PC-9 (cell line): ENCODE results near the gene MPZL1. TPM values are rescaled to one million over a fixed set of nuclear protein-coding genes. Genes with fewer than 3 reads are reported as not detected.
"Not testable (repeated sequence)": the region's sequence is repeated elsewhere in the genome, so short reads cannot be mapped to it uniquely, and the experiment has no call there.

Experiments
- BruUV-seq: library from RNA; stranded (reverse); fragments of 400-500 nt; replicated peaks from 2 replicates; lab custom pipeline; 2021; lab: Mats Ljungman, UMichigan
- CTCF ChIA-PET: fragments of 300-600 bp; sonication (Branson Sonifier 250); formaldehyde crosslinking; loops from one replicate; lab custom pipeline; 2022; ENCODE audit warnings: antibody characterized with exemption; lab: Charles Lee
- POLR2A ChIA-PET: fragments of 300-600 bp; sonication (Branson Sonifier 250); formaldehyde crosslinking; loops from one replicate; lab custom pipeline; 2022; ENCODE audit warnings: antibody characterized with exemption; ENCODE audit not compliant: unreplicated experiment; lab: Charles Lee
- DNase-seq, 2 experiments: peaks; one replicate each; pipeline versions ENCODE4 v3.0.0 to v3.0.0-alpha.2; 2015 to 2022; ENCODE audit warnings: mixed read lengths in 1 of 2
- H2AFZ ChIP-seq: fragments of 200-600 bp; sonication (generic); 2 replicates; pipeline ENCODE4 v1.8.1; 2017; ENCODE audit warnings: antibody characterized with exemption
- H3F3A ChIP-seq: fragments of 200-600 bp; sonication (generic); 2 replicates; pipeline ENCODE4 v1.8.1; 2017; ENCODE audit warnings: antibody characterized with exemption, mild to moderate bottlenecking, low read depth; ENCODE audit not compliant: insufficient read depth
- H3K27ac ChIP-seq: fragments of 200-600 bp; sonication (generic); 2 replicates; pipeline ENCODE4 v1.6.1; 2016; ENCODE audit warnings: mixed run types
- H3K27me3 ChIP-seq: fragments of 200-600 bp; sonication (generic); 2 replicates; pipeline ENCODE4 v1.6.1; 2016; ENCODE audit warnings: low read depth, mixed run types; ENCODE audit not compliant: insufficient read depth
- H3K36me3 ChIP-seq: fragments of 200-600 bp; sonication (generic); 2 replicates; pipeline ENCODE4 v1.6.1; 2016; ENCODE audit warnings: low read depth, mixed run types
- H3K4me1 ChIP-seq: fragments of 200-600 bp; sonication (generic); replicated peaks from 2 replicates; pipeline ENCODE4 v1.6.1; 2016; ENCODE audit warnings: mixed run types; ENCODE audit not compliant: insufficient read depth
- H3K4me2 ChIP-seq: fragments of 200-600 bp; sonication (generic); 2 replicates; pipeline ENCODE4 v1.6.1; 2017; ENCODE audit warnings: mixed run types
- H3K4me3 ChIP-seq: fragments of 200-600 bp; sonication (generic); 2 replicates; pipeline ENCODE4 v1.6.1; 2016; ENCODE audit warnings: mixed run types
- H3K79me2 ChIP-seq: fragments of 200-600 bp; sonication (generic); 2 replicates; pipeline ENCODE4 v1.6.1; 2017; ENCODE audit warnings: low read depth, mixed run types
- H3K9me2 ChIP-seq: fragments of 200-600 bp; sonication (generic); 2 replicates; pipeline ENCODE4 v1.8.1; 2017; ENCODE audit warnings: mild to moderate bottlenecking; ENCODE audit not compliant: insufficient read depth
- H3K9me3 ChIP-seq: fragments of 200-600 bp; sonication (generic); 2 replicates; pipeline ENCODE4 v1.8.1; 2016; ENCODE audit warnings: low read depth; ENCODE audit not compliant: insufficient read depth
- H4K20me1 ChIP-seq: fragments of 200-600 bp; sonication (generic); 2 replicates; pipeline ENCODE4 v1.8.1; 2017; ENCODE audit not compliant: insufficient read depth
- CTCF ChIP-seq: fragments of 200-600 bp; sonication (generic); conservative IDR thresholded peaks from 2 replicates; pipeline ENCODE4 v1.6.1; 2017; ENCODE audit warnings: mixed run types, antibody characterized with exemption, mild to moderate bottlenecking, moderate library complexity
- EZH2 ChIP-seq: fragments of 200-600 bp; sonication (generic); IDR thresholded peaks from 2 replicates; pipeline ENCODE4 v1.8.0; 2017; ENCODE audit warnings: antibody characterized with exemption, low read depth
- intact Hi-C: fragments of 100-400 bp; cut with micrococcal nuclease; formaldehyde crosslinking; loops from one replicate; pipeline ENCODE4 v1.10.0; 2022; ENCODE audit not compliant: unreplicated experiment
- total RNA-seq: library from RNA; stranded (reverse); gene quantifications from 2 replicates; pipeline ENCODE4 v1.2.3, GENCODE V29; 2021

Gene MPZL1
- total RNA-seq, 1 experiment from 2014 or later: 80.3 TPM

- H4K20me1 ChIP-seq, H3F3A ChIP-seq, H3K27ac ChIP-seq, H2AFZ ChIP-seq, BruUV-seq, intact Hi-C loops, H3K9me2 ChIP-seq, H3K79me2 ChIP-seq, DNase-seq, H3K27me3 ChIP-seq, H3K4me1 ChIP-seq, POLR2A ChIA-PET, H3K36me3 ChIP-seq, H3K4me3 ChIP-seq, H3K9me3 ChIP-seq, H3K4me2 ChIP-seq: not testable (repeated sequence)
- CTCF ChIA-PET: interaction anchor here (0.6 kb wide), 1 partner anchor 207 kb away, joined by 4 read pairs; no protein-coding TSS in a partner anchor
These were observed 84.9 kb downstream of the MPZL1 start for GRCh38 chr1:167806676-167807075.

DNA sequence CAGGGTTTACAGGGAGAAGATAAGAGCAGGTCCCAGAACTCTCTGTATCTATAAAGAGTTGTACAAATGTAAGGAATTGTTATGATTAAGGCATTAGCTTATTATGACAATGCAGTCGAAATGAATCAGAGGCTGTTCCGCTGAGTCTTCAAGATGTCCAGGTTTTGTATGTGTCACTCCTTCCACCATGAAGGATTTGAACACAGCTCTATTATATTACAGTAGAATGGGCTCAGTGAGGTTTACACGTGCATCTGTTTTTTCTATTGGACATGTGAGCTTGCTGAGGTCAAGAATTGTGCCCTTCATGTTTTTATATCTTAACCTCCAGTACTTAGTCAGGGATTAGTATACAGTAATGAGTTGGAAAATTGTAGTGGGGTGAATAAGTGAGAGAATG, 86.3 kb downstream of the MPZL1 start:
- Histone ChIP-seq H3K9me3 (no peaks in the 10 kb centered on the region), H3F3A (no peaks in the 10 kb centered on the region), H3K9me2 (no peaks in the 10 kb centered on the region), H3K36me3 (0 out of 2 replicates have a peak, but pooled peaks cover 6% of the 10 kb centered on the region), H3K27me3 (no peaks in the 10 kb centered on the region), H2AFZ (no peak overlapping the region), H3K27ac (no peak overlapping the region), H3K4me1 (no peaks in the 10 kb centered on the region), H4K20me1 (no peaks in the 10 kb centered on the region), H3K4me2 (no peak overlapping the region), H3K4me3 (no peak overlapping the region), H3K79me2 (no peaks in the 10 kb centered on the region)
- no peak for TF ChIP-seq EZH2
- TF ChIP-seq CTCF: no peak
- ChIA-PET CTCF (no interaction called here), POLR2A (interaction anchor here (0.6 kb wide), 1 partner anchor 11 kb away, joined by 13 read pairs; no protein-coding TSS in a partner anchor)
- DNase-seq: no peak
- BruUV-seq: no TSS peak
- intact Hi-C loops: no loop called here

DNA sequence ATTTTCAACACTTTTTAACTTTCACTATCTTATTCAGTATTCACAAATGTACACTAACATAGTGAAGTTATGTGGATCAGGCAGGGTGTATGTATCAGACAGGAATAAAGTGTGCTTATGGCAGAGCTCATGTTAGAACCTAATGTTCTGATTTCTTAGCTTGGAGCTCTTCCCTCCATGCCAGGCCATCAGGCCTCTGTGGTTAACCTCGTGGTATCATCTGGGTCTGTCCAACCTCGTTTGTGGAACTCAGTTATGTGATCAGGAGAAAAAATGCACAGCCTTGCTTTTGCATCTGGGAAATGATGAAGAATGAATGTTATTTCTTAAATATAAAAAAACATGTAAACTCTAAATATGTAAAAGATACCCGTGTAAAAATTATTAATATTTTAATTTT, 86.9 kb downstream of the MPZL1 start:
- ChIA-PET POLR2A (interaction anchor here (0.6 kb wide), 1 partner anchor 12 kb away, joined by 13 read pairs; no protein-coding TSS in a partner anchor), CTCF (no interaction called here)
- 0 out of 2 replicates have a peak, but pooled peaks cover 6% of the 10 kb centered on the region for H3K36me3 ChIP-seq
- no TSS peak for BruUV-seq
- H3K4me3 ChIP-seq: no peak overlapping the region
- TF ChIP-seq EZH2 (no peak), CTCF (no peak)
- no peaks in the 10 kb centered on the region for H3K4me1 ChIP-seq
- no peaks in the 10 kb centered on the region for H3F3A ChIP-seq
- no peaks in the 10 kb centered on the region for H3K9me2 ChIP-seq
- H3K4me2 ChIP-seq: no peak overlapping the region
- H2AFZ ChIP-seq: no peak overlapping the region
- intact Hi-C loops: no loop called here
- no peaks in the 10 kb centered on the region for H3K9me3 ChIP-seq
- no peak overlapping the region for H3K27ac ChIP-seq
- DNase-seq: no peak
- H4K20me1 ChIP-seq: no peaks in the 10 kb centered on the region
- H3K79me2 ChIP-seq: no peaks in the 10 kb centered on the region
- H3K27me3 ChIP-seq: no peaks in the 10 kb centered on the region

GRCh38 chr1:167812972-167813371, 91.2 kb downstream of the MPZL1 start:
- ChIA-PET POLR2A (no interaction called here), CTCF (no interaction called here)
- Histone ChIP-seq H3F3A (no peaks in the 10 kb centered on the region), H3K4me2 (no peak overlapping the region), H3K79me2 (no peaks in the 10 kb centered on the region), H3K4me1 (0 out of 2 replicates have a peak, but pooled peaks cover 4% of the 10 kb centered on the region), H2AFZ (no peak overlapping the region), H3K36me3 (0 out of 2 replicates have a peak, but pooled peaks cover 6% of the 10 kb centered on the region), H3K4me3 (no peak overlapping the region), H3K27me3 (no peaks in the 10 kb centered on the region), H4K20me1 (no peaks in the 10 kb centered on the region), H3K27ac (no peak overlapping the region), H3K9me3 (peaks cover 7% of the 10 kb centered on the region; the same call in 1 of the 2 replicates), H3K9me2 (no peaks in the 10 kb centered on the region)
- no TSS peak for BruUV-seq
- intact Hi-C loops: no loop called here
- TF ChIP-seq EZH2 (no peak), CTCF (no peak)
- no peak for DNase-seq
